GM12891 (cell line): ENCODE measurements around the gene SPA17.

Experiments
- POLR2A ChIP-seq: IDR thresholded peaks from 2 replicates; pipeline ENCODE4 v1.6.1; 2011; ENCODE audit warnings: low read depth, low read length, control low read depth
- POLR2AphosphoS5 ChIP-seq: IDR thresholded peaks from 2 replicates; pipeline ENCODE4 v1.6.1; 2011; ENCODE audit warnings: low read depth, low read length, control low read depth
- POU2F2 ChIP-seq: IDR thresholded peaks from 2 replicates; pipeline ENCODE4 v1.6.1; 2011; ENCODE audit warnings: low read depth, mild to moderate bottlenecking, control low read depth, low read length, moderate library complexity
- TAF1 ChIP-seq: IDR thresholded peaks from 2 replicates; pipeline ENCODE4 v1.6.1; 2011; ENCODE audit warnings: low read depth, low read length, control low read depth

- TF ChIP-seq POLR2A (no peak), POLR2AphosphoS5 (no peak), TAF1 (no peak), POU2F2 (no peak)
Measured at GRCh38 chr11:124724979-124725718, 51.4 kb downstream of the SPA17 start.
